SU-DHL-6 (cell line): ENCODE results near the gene G3BP1.
A peak's percentile ranks its signal among the peaks of the same experiment; 100 is the strongest.

Experiments used
- H2AFZ ChIP-seq: fragments of 200-600 bp; sonication (generic); 2 replicates; pipeline ENCODE4 v1.6.1; 2014; ENCODE audit warnings: low read depth, mild to moderate bottlenecking, moderate library complexity, mixed read lengths, antibody characterized with exemption, low read length; ENCODE audit not compliant: severe bottlenecking
- H3F3A ChIP-seq: fragments of 200-600 bp; shearing (Covaris generic); 2 replicates; pipeline ENCODE4 v1.6.0; 2016; ENCODE audit warnings: antibody characterized with exemption, mild to moderate bottlenecking; ENCODE audit not compliant: insufficient read depth
- H3K27ac ChIP-seq: fragments of 200-600 bp; sonication (generic); 2 replicates; pipeline ENCODE4 v1.5.1; 2016; ENCODE audit warnings: low read depth, mild to moderate bottlenecking, low read length, moderate library complexity, mixed read lengths
- H3K27me3 ChIP-seq: fragments of 200-600 bp; sonication (generic), shearing (Covaris generic); 2 replicates; pipeline ENCODE4 v1.6.0; 2014; ENCODE audit warnings: mild to moderate bottlenecking, low read length
- H3K36me3 ChIP-seq: fragments of 200-600 bp; sonication (generic); 2 replicates; pipeline ENCODE4 v1.6.1; 2014; ENCODE audit warnings: mild to moderate bottlenecking, low read length, mixed read lengths
- H3K4me2 ChIP-seq: fragments of 300-600, 200-600 bp; shearing (Covaris generic), sonication (generic); 2 replicates; pipeline ENCODE4 v1.6.0; 2014; ENCODE audit warnings: low read length, low read depth, mild to moderate bottlenecking; ENCODE audit not compliant: poor library complexity, severe bottlenecking
- H3K4me3 ChIP-seq: fragments of 200-600 bp; sonication (generic); 2 replicates; pipeline ENCODE4 v1.5.1; 2014; ENCODE audit warnings: antibody characterized with exemption, low read length, mild to moderate bottlenecking, mixed read lengths; ENCODE audit not compliant: insufficient read depth, poor library complexity, severe bottlenecking
- H3K79me2 ChIP-seq: fragments of 200-600 bp; sonication (generic); 2 replicates; pipeline ENCODE4 v1.6.1; 2014; ENCODE audit warnings: mild to moderate bottlenecking, low read length, moderate library complexity; ENCODE audit not compliant: insufficient read depth
- H3K9ac ChIP-seq: fragments of 200-600 bp; sonication (generic); 2 replicates; pipeline ENCODE4 v1.7.0; 2014; ENCODE audit warnings: mild to moderate bottlenecking, low read length
- H3K9me2 ChIP-seq: fragments of 200-600 bp; sonication (generic); replicated peaks from 2 replicates; pipeline ENCODE4 v1.6.1; 2014; ENCODE audit warnings: low read length; ENCODE audit not compliant: insufficient read depth
- H3K9me3 ChIP-seq: fragments of 200-600 bp; sonication (generic); 2 replicates; pipeline ENCODE4 v1.6.1; 2014; ENCODE audit warnings: low read length, mixed read lengths; ENCODE audit not compliant: insufficient read depth
- H4K20me1 ChIP-seq: fragments of 200-600 bp; sonication (generic); 2 replicates; pipeline ENCODE4 v1.6.1; 2014; ENCODE audit warnings: low read depth, mild to moderate bottlenecking, antibody characterized with exemption, low read length, moderate library complexity, mixed read lengths
- CTCF ChIP-seq: fragments of 200-600 bp; sonication (generic); IDR thresholded peaks from one replicate; pipeline ENCODE4 v1.5.1; 2017; ENCODE audit warnings: antibody characterized with exemption, mild to moderate bottlenecking, low read length, moderate library complexity; ENCODE audit not compliant: insufficient read depth, poor library complexity, severe bottlenecking
- EZH2phosphoT487 ChIP-seq: fragments of 200-600 bp; sonication (generic), shearing (Covaris generic); conservative IDR thresholded peaks from 2 replicates; pipeline ENCODE4 v1.6.1; 2018; ENCODE audit warnings: mild to moderate bottlenecking, antibody characterized with exemption, low read length, moderate library complexity, mixed read lengths

Gene G3BP1

GRCh38 chr5:151751593-151751992 lies 20.2 kb upstream of the G3BP1 start:
- Histone ChIP-seq H2AFZ (no peak overlapping the region), H3F3A (no peaks in the 10 kb centered on the region), H3K9ac (no peak overlapping the region), H3K9me3 (no peaks in the 10 kb centered on the region), H3K27ac (no peak overlapping the region), H4K20me1 (no peaks in the 10 kb centered on the region), H3K9me2 (no peaks in the 10 kb centered on the region), H3K27me3 (no peaks in the 10 kb centered on the region), H3K4me2 (no peak overlapping the region), H3K79me2 (peaks cover 35% of the 10 kb centered on the region), H3K36me3 (no peaks in the 10 kb centered on the region), H3K4me3 (no peak overlapping the region)
- TF ChIP-seq CTCF: no peak
- no peak for TF ChIP-seq EZH2phosphoT487

GRCh38 chr5:151755383-151755782 lies 16.4 kb upstream of the G3BP1 start:
- Histone ChIP-seq H3K36me3 (no peaks in the 10 kb centered on the region), H3K79me2 (peaks cover 47% of the 10 kb centered on the region), H3K4me2 (no peak overlapping the region), H4K20me1 (no peaks in the 10 kb centered on the region), H3K9ac (no peak overlapping the region), H3K27ac (no peak overlapping the region), H3K9me2 (no peaks in the 10 kb centered on the region), H3F3A (no peaks in the 10 kb centered on the region), H3K4me3 (no peak overlapping the region), H2AFZ (no peak overlapping the region), H3K9me3 (no peaks in the 10 kb centered on the region), H3K27me3 (no peaks in the 10 kb centered on the region)
- TF ChIP-seq CTCF (no peak), EZH2phosphoT487 (no peak)

- Histone ChIP-seq H2AFZ (peak overlapping the region; percentile 69), H3K36me3 (no peaks in the 10 kb centered on the region), H3K4me3 (peak overlapping the region; percentile 86), H3K9me2 (no peaks in the 10 kb centered on the region), H3K27ac (no peak overlapping the region), H3K79me2 (peaks cover 38% of the 10 kb centered on the region), H3K9me3 (no peaks in the 10 kb centered on the region), H4K20me1 (no peaks in the 10 kb centered on the region), H3K4me2 (peak overlapping the region; percentile 87), H3K9ac (peak overlapping the region; percentile 82), H3F3A (no peaks in the 10 kb centered on the region), H3K27me3 (no peaks in the 10 kb centered on the region)
- no peak for TF ChIP-seq EZH2phosphoT487
- TF ChIP-seq CTCF: no peak
These were observed 14.3 kb upstream of the G3BP1 start for GRCh38 chr5:151757233-151758140.
